Kidney (tissue), 14 donors: ENCODE measurements around the gene RCAN1. TPM values are rescaled to one million over a fixed set of nuclear protein-coding genes. Genes with fewer than 3 reads are reported as not detected.

Experiments used
- DNase-seq, 5 donors: peaks; one replicate each; pipeline ENCODE4 v3.0.0-alpha.2; 2013 to 2020
- FAIRE-seq: peaks from 2 replicates; lab custom pipeline; 2012; peaks lifted over from hg19 to GRCh38; lab: Jason Lieb, UNC
- H3K27ac ChIP-seq, 2 donors: one replicate each; pipeline ENCODE4 v1.7.0; 2013; ENCODE audit warnings: low read depth in 2 of 2, low read length in 2 of 2, inconsistent platforms in 1 of 2
- H3K27me3 ChIP-seq: one replicate; pipeline ENCODE4 v1.7.1; 2013; ENCODE audit warnings: low read length, inconsistent platforms; ENCODE audit not compliant: control insufficient read depth, insufficient read depth
- H3K36me3 ChIP-seq, 3 donors: one replicate each; pipeline versions ENCODE4 v1.7.0 to v1.7.1; 2013; ENCODE audit warnings: low read length in 3 of 3, control low read depth in 1 of 3, inconsistent platforms in 1 of 3; ENCODE audit not compliant: insufficient read depth in 3 of 3, control insufficient read depth in 2 of 3
- H3K4me1 ChIP-seq, 3 donors: one replicate each; pipeline versions ENCODE4 v1.7.0 to v1.7.1; 2013; ENCODE audit warnings: low read length in 3 of 3, inconsistent platforms in 1 of 3, low read depth in 1 of 3; ENCODE audit not compliant: control insufficient read depth in 2 of 3, insufficient read depth in 2 of 3
- H3K4me3 ChIP-seq, 3 donors: one replicate each; pipeline versions ENCODE4 v1.7.0 to v1.8.1; 2013; ENCODE audit warnings: low read length in 3 of 3, control low read depth in 1 of 3, inconsistent platforms in 1 of 3
- H3K9ac ChIP-seq, 3 donors: one replicate each; pipeline versions ENCODE4 v1.7.0 to v1.7.1; 2013; ENCODE audit warnings: low read length in 3 of 3, control low read depth in 1 of 3, inconsistent platforms in 1 of 3
- H3K9me3 ChIP-seq, 3 donors: one replicate each; pipeline versions ENCODE4 v1.7.0 to v1.7.1; 2013; ENCODE audit warnings: low read length in 3 of 3, control low read depth in 1 of 3, inconsistent platforms in 1 of 3; ENCODE audit not compliant: control insufficient read depth in 2 of 3, insufficient read depth in 1 of 3
- intact Hi-C: fragments of 100-400 bp; cut with DNase I; formaldehyde crosslinking; loops from one replicate; pipeline ENCODE4 v1.11.1; 2022
- polyA plus RNA-seq: library from polyadenylated mRNA; stranded (reverse); fragments of 350-450 nt; fragmentation: Illumina TruSeq; extraction: RNeasy Lipid Tissue Mini Kit (QIAGEN cat#74804); gene quantifications from one replicate; pipeline ENCODE4 v1.2.3, GENCODE V29; 2014; ENCODE audit warnings: low read depth, low replicate concordance; ENCODE audit not compliant: insufficient read depth
- total RNA-seq: library from RNA; stranded (reverse); fragmentation: NEBNext Ultra II Directional; extraction: Animal tissue kit (Norgen Biotek cat#: 25700); gene quantifications from one replicate; pipeline ENCODE4 v1.2.1, GENCODE V29; 2021
- TF ChIP-seq, protein P1 (sequence below): IDR thresholded peaks from 3 replicates; pipeline ENCODE4 v1.5.1; 2012; ENCODE audit warnings: mild to moderate bottlenecking, moderate library complexity, borderline replicate concordance; ENCODE audit not compliant: insufficient read depth; ENCODE audit errors: extremely low read depth
- donor health status: control.
- donor health status: control.
- donor health status: control.
- donor health status: control.
- donor health status: control.
- donor health status: DM: yes; HTN: yes; CAD: no.
- donor health status: Normal renal cell carcinoma (clear cell type).

Gene RCAN1
- total and polyA plus RNA-seq, 2 donors from 2014 or later: 31.3 to 55.3 TPM

DNA sequence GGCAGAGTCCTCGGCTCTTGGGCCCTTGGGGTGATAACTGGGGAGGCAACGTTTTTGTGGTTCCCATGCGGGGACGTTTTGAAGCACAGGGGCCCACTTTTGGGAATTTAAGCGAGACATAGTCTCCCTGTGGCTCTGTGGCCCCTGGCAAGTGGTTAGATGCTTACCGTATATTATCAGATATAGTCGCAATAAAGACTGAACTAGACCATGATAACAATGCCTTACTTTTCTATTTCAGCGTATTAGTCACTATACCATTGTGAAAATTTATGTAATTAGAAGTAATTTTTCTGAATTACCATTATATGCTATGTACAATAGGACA lies 538 bp upstream of the RCAN1 start:
- TF ChIP-seq, protein P1, sequence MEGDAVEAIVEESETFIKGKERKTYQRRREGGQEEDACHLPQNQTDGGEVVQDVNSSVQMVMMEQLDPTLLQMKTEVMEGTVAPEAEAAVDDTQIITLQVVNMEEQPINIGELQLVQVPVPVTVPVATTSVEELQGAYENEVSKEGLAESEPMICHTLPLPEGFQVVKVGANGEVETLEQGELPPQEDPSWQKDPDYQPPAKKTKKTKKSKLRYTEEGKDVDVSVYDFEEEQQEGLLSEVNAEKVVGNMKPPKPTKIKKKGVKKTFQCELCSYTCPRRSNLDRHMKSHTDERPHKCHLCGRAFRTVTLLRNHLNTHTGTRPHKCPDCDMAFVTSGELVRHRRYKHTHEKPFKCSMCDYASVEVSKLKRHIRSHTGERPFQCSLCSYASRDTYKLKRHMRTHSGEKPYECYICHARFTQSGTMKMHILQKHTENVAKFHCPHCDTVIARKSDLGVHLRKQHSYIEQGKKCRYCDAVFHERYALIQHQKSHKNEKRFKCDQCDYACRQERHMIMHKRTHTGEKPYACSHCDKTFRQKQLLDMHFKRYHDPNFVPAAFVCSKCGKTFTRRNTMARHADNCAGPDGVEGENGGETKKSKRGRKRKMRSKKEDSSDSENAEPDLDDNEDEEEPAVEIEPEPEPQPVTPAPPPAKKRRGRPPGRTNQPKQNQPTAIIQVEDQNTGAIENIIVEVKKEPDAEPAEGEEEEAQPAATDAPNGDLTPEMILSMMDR: no peak
- FAIRE-seq (no peak), DNase-seq (no peak)
- Histone ChIP-seq H3K27ac (peak overlapping the region; percentile 63 to 87), H3K4me3 (peak overlapping the region; percentile 58 to 87 (median 63)), H3K36me3 (no peaks in the 10 kb centered on the region), H3K27me3 (no peaks in the 10 kb centered on the region), H3K4me1 (peaks cover 0 to 6% (median 0%) of the 10 kb centered on the region in 3 donors), H3K9ac (peak overlapping the region; percentile 49 to 67 (median 53)), H3K9me3 (no peaks in the 10 kb centered on the region)
- intact Hi-C loops: no loop called here

DNA sequence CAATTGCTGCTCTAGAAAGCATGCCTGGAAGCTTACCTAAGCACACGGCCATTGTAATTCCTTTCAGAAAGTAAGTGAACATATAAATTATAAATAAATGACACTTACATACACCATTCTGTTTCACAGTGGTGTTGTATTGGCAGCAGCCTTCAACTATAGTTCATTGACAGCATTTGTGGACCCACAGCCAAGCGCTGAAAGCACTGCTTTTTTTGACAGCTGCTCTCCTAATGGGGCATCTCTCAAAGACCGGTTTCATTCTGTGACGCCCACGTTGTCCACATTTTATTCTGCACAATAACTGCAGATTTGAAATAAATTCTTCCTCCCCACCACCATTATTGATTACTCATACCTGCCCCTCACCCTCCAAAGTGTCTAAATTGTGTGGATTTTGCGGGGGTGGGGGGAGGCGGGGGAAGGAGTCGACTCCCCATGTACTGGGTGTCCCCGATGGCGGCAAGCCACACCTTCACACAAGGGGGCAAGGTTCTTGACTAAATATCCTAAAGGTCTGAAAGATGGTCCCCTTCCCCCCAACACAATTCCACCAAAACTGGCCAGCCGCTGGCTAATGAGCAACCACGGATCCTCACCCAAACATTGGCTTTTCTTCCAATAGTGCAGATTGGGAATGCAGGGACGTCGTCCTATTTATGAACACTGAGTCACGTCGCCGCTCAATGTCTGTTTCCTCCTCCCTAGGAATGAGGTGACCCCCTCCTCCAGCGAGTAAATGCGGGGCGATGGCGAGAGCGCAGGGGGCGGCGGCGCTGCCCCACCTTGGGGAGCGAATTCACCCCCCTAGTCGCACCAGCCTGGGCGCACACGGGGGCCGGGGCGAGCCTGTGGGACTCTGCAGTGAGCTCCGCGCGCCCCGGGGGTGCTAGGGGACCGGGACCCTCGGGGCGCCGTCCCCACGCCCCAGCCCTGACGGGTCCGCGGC lies 960 bp downstream of the RCAN1 start:
- H3K36me3 ChIP-seq: no peaks in the 10 kb centered on the region
- H3K9ac ChIP-seq: peak overlapping the region in 2 of 3 donors; percentile 48 to 50
- no peaks in the 10 kb centered on the region for H3K27me3 ChIP-seq
- H3K27ac ChIP-seq: no peak overlapping the region
- no peaks in the 10 kb centered on the region for H3K9me3 ChIP-seq
- FAIRE-seq: no peak
- TF ChIP-seq, protein P1: no peak
- intact Hi-C loops: no loop called here
- peak in 1 of 5 donors; percentile 63 for DNase-seq
- peaks cover 0 to 6% (median 0%) of the 10 kb centered on the region in 3 donors for H3K4me1 ChIP-seq
- peak overlapping the region; percentile 34 to 87 (median 68) for H3K4me3 ChIP-seq

DNA sequence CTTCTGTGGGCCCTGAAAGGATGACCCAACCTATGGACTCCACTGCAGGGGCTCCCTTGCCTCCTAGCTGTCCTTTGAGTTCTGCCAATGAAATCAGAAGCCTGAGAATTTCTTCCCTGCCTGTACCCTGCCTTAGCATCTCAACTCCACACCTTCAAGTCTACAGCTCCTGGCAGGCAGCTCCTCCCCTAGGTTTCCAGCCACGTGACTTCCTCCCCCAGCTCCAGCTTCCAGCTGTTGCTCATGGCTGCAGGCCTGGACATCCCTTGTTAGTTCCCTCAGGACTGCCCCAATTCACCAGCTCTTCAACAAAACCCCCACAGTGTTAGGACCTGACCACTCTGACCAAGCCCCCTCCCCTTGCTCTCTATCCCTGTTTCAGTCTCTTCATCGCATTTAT lies 2.4 kb downstream of the RCAN1 start:
- H3K27ac ChIP-seq: no peak overlapping the region
- intact Hi-C loops: no loop called here
- TF ChIP-seq, protein P1: no peak
- H3K27me3 ChIP-seq: no peaks in the 10 kb centered on the region
- H3K9ac ChIP-seq: no peak overlapping the region
- H3K4me3 ChIP-seq: no peak overlapping the region
- H3K4me1 ChIP-seq: peaks cover 0 to 6% (median 0%) of the 10 kb centered on the region in 3 donors
- peak in 2 of 5 donors; percentile 9 to 15 for DNase-seq
- no peak for FAIRE-seq
- H3K36me3 ChIP-seq: no peaks in the 10 kb centered on the region
- H3K9me3 ChIP-seq: no peaks in the 10 kb centered on the region
